HG02885 (cell line): ENCODE measurements around the gene ADTRP.

Experiments used
- ATAC-seq: cut with Tn5 transposase; IDR thresholded peaks from one replicate; pipeline ENCODE4 v1.9.1; 2021; ENCODE audit warnings: mild to moderate bottlenecking; ENCODE audit not compliant: unreplicated experiment, poor library complexity

Gene ADTRP

GRCh38 chr6:11778648-11779328, at the start of gene ADTRP:
ADTRP (minus strand) TSS chr6:11778803; CDS start chr6:11778759, 44 bp downstream.
- no peak for ATAC-seq

- no peak for ATAC-seq
These were observed 48.2 kb upstream of the ADTRP start for GRCh38 chr6:11826779-11827178.

GRCh38 chr6:11824986-11825385, 46.4 kb upstream of the ADTRP start:
- ATAC-seq, result peak; percentile 64

- ATAC-seq, result no peak
These were observed 43.7 kb upstream of the ADTRP start for GRCh38 chr6:11822346-11822745.

- ATAC-seq, result no peak
These were observed 43.2 kb upstream of the ADTRP start for GRCh38 chr6:11821781-11822180.

GRCh38 chr6:11820821-11821220, 42.2 kb upstream of the ADTRP start:
- ATAC-seq, result no peak

- no peak for ATAC-seq
These were observed 40.9 kb upstream of the ADTRP start for GRCh38 chr6:11819486-11819885.

GRCh38 chr6:11815231-11815630, 36.6 kb upstream of the ADTRP start:
- ATAC-seq, result no peak

- no peak for ATAC-seq
These were observed 36.2 kb upstream of the ADTRP start for GRCh38 chr6:11814819-11815218.

GRCh38 chr6:11814106-11814505, 35.5 kb upstream of the ADTRP start:
- no peak for ATAC-seq

GRCh38 chr6:11813606-11814005, 35.0 kb upstream of the ADTRP start:
- no peak for ATAC-seq

- no peak for ATAC-seq
These were observed 34.3 kb upstream of the ADTRP start for GRCh38 chr6:11812951-11813350.

GRCh38 chr6:11812439-11812838, 33.8 kb upstream of the ADTRP start:
- ATAC-seq, result no peak

GRCh38 chr6:11811644-11812264, 33.2 kb upstream of the ADTRP start:
- ATAC-seq, result no peak

- no peak for ATAC-seq
These were observed 32.4 kb upstream of the ADTRP start for GRCh38 chr6:11810854-11811643.

GRCh38 chr6:11810039-11810541, 31.5 kb upstream of the ADTRP start:
- ATAC-seq, result no peak

- no peak for ATAC-seq
These were observed 29.5 kb upstream of the ADTRP start for GRCh38 chr6:11808054-11808453.

GRCh38 chr6:11806561-11807317, 28.1 kb upstream of the ADTRP start:
- ATAC-seq, result no peak

GRCh38 chr6:11805259-11806053, 26.9 kb upstream of the ADTRP start:
- no peak for ATAC-seq

GRCh38 chr6:11804701-11805100, 26.1 kb upstream of the ADTRP start:
- no peak for ATAC-seq
